Neural cell (in vitro differentiated cells): ENCODE results near the gene CENPQ. TPM values are rescaled to one million over a fixed set of nuclear protein-coding genes. Genes with fewer than 3 reads are reported as not detected.

ENCODE experiments used
- H2AFZ ChIP-seq: fragments of 200-600, 300-800 bp; sonication (generic), shearing (Covaris generic); 2 replicates; pipeline ENCODE4 v1.6.0; 2014; ENCODE audit warnings: low read depth, mild to moderate bottlenecking, antibody characterized with exemption, low read length, moderate library complexity
- H3F3A ChIP-seq: fragments of 200-600 bp; shearing (Covaris generic); 2 replicates; pipeline ENCODE4 v1.6.1; 2016; ENCODE audit warnings: mild to moderate bottlenecking, moderate library complexity, mixed read lengths, antibody characterized with exemption, low read length; ENCODE audit not compliant: insufficient read depth, poor library complexity, severe bottlenecking
- H3K27ac ChIP-seq: fragments of 200-600, 300-800 bp; sonication (generic), shearing (Covaris generic); 2 replicates; pipeline ENCODE4 v1.5.1; 2014; ENCODE audit warnings: mild to moderate bottlenecking, low read length, moderate library complexity
- H3K27me3 ChIP-seq: fragments of 300-800, 200-600 bp; sonication (generic), shearing (Covaris generic); 2 replicates; pipeline ENCODE4 v1.6.0; 2014; ENCODE audit warnings: mild to moderate bottlenecking, low read depth, low read length, moderate library complexity; ENCODE audit not compliant: insufficient read depth
- H3K36me3 ChIP-seq: fragments of 300-800, 200-600 bp; sonication (generic), shearing (Covaris generic); 2 replicates; pipeline ENCODE4 v1.5.1; 2014; ENCODE audit warnings: mild to moderate bottlenecking, antibody characterized with exemption, low read length, moderate library complexity; ENCODE audit not compliant: insufficient read depth
- H3K4me2 ChIP-seq: fragments of 300-800, 200-600 bp; sonication (generic), shearing (Covaris generic); 2 replicates; pipeline ENCODE4 v1.6.0; 2014; ENCODE audit warnings: mild to moderate bottlenecking, low read length
- H3K4me3 ChIP-seq: fragments of 300-800, 200-600 bp; sonication (generic), shearing (Covaris generic); 2 replicates; pipeline ENCODE4 v1.5.1; 2014; ENCODE audit warnings: mild to moderate bottlenecking, low read length, moderate library complexity
- H3K79me2 ChIP-seq: fragments of 200-600 bp; shearing (Covaris generic); replicated peaks from 2 replicates; pipeline ENCODE4 v1.6.0; 2014; ENCODE audit warnings: mild to moderate bottlenecking, low read length, moderate library complexity; ENCODE audit not compliant: insufficient read depth
- H3K9ac ChIP-seq: fragments of 300-800, 200-600 bp; sonication (generic), shearing (Covaris generic); 2 replicates; pipeline ENCODE4 v1.6.1; 2016; ENCODE audit warnings: mild to moderate bottlenecking, low read length, mixed read lengths
- H3K9me2 ChIP-seq: fragments of 200-600 bp; shearing (Covaris generic); 2 replicates; pipeline ENCODE4 v1.6.1; 2016; ENCODE audit warnings: mild to moderate bottlenecking, low read length, mixed read lengths; ENCODE audit not compliant: insufficient read depth
- H3K9me3 ChIP-seq: fragments of 200-600, 300-800 bp; sonication (generic), shearing (Covaris generic); 2 replicates; pipeline ENCODE4 v1.6.1; 2016; ENCODE audit warnings: mild to moderate bottlenecking, mixed run types, low read length, moderate library complexity, mixed read lengths
- H4K20me1 ChIP-seq: fragments of 200-600 bp; shearing (Covaris generic); 2 replicates; pipeline ENCODE4 v1.6.1; 2016; ENCODE audit warnings: mild to moderate bottlenecking, mixed run types; ENCODE audit not compliant: insufficient read depth
- EP300 ChIP-seq: fragments of 450-650 bp; conservative IDR thresholded peaks from 2 replicates; pipeline ENCODE4 v1.6.1; 2014; ENCODE audit warnings: antibody characterized with exemption, mild to moderate bottlenecking, moderate library complexity; ENCODE audit not compliant: poor library complexity, severe bottlenecking
- EZH2 ChIP-seq: fragments of 200-600, 300-800 bp; shearing (Covaris generic), sonication (generic); IDR thresholded peaks from 2 replicates; pipeline ENCODE4 v1.6.1; 2014; ENCODE audit warnings: antibody characterized with exemption, low read length, borderline replicate concordance, mild to moderate bottlenecking; ENCODE audit not compliant: insufficient read depth, poor library complexity, severe bottlenecking
- MXI1 ChIP-seq: fragments of 450-650 bp; conservative IDR thresholded peaks from 2 replicates; pipeline ENCODE4 v1.6.1; 2014; ENCODE audit warnings: antibody characterized with exemption, mild to moderate bottlenecking; ENCODE audit not compliant: poor library complexity, severe bottlenecking
- POLR2AphosphoS5 ChIP-seq: IDR thresholded peaks from 2 replicates; pipeline ENCODE4 v1.6.1; 2012
- RAD21 ChIP-seq: fragments of 450-650 bp; conservative IDR thresholded peaks from 2 replicates; pipeline ENCODE4 v1.6.1; 2014; ENCODE audit warnings: antibody characterized with exemption, mild to moderate bottlenecking, moderate library complexity
- SMC3 ChIP-seq: fragments of 450-650 bp; conservative IDR thresholded peaks from 2 replicates; pipeline ENCODE4 v1.6.1; 2014; ENCODE audit warnings: antibody characterized with exemption, mild to moderate bottlenecking, moderate library complexity; ENCODE audit not compliant: poor library complexity
- TAF1 ChIP-seq: IDR thresholded peaks from 2 replicates; pipeline ENCODE4 v1.6.1; 2012; ENCODE audit warnings: low read depth
- polyA plus RNA-seq: library from polyadenylated mRNA; depleted of rRNA; stranded (reverse); fragments of >200 nt; gene quantifications from 2 replicates; pipeline ENCODE4 v1.2.3, GENCODE V29; 2014
- TF ChIP-seq, protein P1 (sequence below): IDR thresholded peaks from 2 replicates; pipeline ENCODE4 v1.6.1; 2012; ENCODE audit warnings: borderline replicate concordance
- TF ChIP-seq, protein P2 (sequence below): fragments of 450-650 bp; IDR thresholded peaks from 2 replicates; pipeline ENCODE4 v1.5.1; 2014; ENCODE audit warnings: antibody characterized with exemption, mild to moderate bottlenecking, moderate library complexity; ENCODE audit not compliant: poor library complexity, severe bottlenecking

CENPQ gene
- polyA plus RNA-seq, 1 donor from 2014 or later, result 8.8 TPM

DNA sequence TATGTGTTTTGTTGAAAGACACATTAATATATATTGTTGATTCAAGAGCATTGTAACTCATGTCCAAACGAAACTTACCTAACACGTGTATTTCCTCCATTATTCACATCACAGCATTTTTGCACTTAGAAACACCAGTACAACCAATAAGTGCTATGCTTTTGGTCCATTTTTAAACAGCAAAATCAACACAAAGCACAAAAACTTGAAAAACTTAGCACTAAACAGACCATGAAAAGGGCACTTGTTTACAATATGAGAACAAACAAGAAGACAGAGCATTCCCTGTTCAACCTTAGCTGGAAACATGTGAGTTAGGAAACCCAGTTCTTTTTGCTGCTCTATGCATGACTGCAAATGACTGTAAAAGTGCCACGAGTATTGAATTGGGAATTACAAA, 46.2 kb downstream of the CENPQ start:
- H3K9me2 ChIP-seq, result no peaks in the 10 kb centered on the region
- H3K9me3 ChIP-seq, result no peaks in the 10 kb centered on the region
- H3K27ac ChIP-seq, result no peak overlapping the region
- H3K4me2 ChIP-seq, result no peak overlapping the region
- no peak overlapping the region for H3K4me3 ChIP-seq
- no peaks in the 10 kb centered on the region for H4K20me1 ChIP-seq
- no peak overlapping the region for H2AFZ ChIP-seq
- H3K79me2 ChIP-seq, result no peaks in the 10 kb centered on the region
- no peaks in the 10 kb centered on the region for H3K27me3 ChIP-seq
- H3K9ac ChIP-seq, result no peak overlapping the region
- H3F3A ChIP-seq, result no peaks in the 10 kb centered on the region
- H3K36me3 ChIP-seq, result no peaks in the 10 kb centered on the region
- TF ChIP-seq POLR2AphosphoS5, result no peak
- no peak for TF ChIP-seq MXI1
- no peak for TF ChIP-seq SMC3
- no peak for TF ChIP-seq TAF1
- TF ChIP-seq EP300, result no peak

DNA sequence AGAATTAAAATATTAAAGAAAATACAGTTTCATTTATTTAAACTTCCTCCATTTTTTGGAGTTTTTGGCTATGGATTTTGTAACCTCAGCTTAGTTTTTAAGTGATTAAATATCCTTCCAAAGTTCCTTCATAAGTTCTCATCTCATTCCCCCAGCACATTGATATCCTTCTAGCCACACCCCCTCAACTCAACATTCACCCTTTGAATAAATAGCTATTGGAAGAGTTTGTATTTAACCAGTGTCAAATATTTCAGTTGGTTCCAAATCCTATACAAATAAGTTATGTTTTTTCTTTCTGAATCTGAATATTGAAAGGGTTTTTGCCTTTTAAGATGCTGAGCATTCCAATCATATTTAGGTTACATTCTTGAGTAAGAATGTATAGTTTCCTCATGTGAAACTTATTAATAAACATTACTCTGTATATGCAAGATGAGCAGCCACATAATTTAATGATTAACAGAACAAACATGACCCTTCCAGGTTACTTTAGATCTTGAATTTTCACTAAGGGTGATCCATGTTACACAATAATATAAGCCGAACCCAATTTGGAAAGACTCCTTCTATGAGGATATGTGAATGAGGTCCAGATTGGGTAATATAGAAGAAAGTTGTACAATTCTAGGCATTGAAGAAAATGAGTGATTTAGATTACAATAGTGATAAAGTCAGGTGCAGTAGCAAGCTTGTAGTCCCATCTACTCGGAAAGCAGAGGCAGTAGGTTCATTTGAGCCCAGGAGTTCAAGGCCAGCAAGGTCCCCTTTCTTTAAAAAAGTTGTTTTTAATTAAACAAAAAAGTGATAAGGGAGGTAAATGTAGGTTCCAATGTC, 50.2 kb downstream of the CENPQ start:
- no peak for TF ChIP-seq TAF1
- no peak for TF ChIP-seq POLR2AphosphoS5
- TF ChIP-seq, protein P1, sequence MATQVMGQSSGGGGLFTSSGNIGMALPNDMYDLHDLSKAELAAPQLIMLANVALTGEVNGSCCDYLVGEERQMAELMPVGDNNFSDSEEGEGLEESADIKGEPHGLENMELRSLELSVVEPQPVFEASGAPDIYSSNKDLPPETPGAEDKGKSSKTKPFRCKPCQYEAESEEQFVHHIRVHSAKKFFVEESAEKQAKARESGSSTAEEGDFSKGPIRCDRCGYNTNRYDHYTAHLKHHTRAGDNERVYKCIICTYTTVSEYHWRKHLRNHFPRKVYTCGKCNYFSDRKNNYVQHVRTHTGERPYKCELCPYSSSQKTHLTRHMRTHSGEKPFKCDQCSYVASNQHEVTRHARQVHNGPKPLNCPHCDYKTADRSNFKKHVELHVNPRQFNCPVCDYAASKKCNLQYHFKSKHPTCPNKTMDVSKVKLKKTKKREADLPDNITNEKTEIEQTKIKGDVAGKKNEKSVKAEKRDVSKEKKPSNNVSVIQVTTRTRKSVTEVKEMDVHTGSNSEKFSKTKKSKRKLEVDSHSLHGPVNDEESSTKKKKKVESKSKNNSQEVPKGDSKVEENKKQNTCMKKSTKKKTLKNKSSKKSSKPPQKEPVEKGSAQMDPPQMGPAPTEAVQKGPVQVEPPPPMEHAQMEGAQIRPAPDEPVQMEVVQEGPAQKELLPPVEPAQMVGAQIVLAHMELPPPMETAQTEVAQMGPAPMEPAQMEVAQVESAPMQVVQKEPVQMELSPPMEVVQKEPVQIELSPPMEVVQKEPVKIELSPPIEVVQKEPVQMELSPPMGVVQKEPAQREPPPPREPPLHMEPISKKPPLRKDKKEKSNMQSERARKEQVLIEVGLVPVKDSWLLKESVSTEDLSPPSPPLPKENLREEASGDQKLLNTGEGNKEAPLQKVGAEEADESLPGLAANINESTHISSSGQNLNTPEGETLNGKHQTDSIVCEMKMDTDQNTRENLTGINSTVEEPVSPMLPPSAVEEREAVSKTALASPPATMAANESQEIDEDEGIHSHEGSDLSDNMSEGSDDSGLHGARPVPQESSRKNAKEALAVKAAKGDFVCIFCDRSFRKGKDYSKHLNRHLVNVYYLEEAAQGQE, result no peak
- TF ChIP-seq EP300, result no peak
- no peak for TF ChIP-seq MXI1
- no peak for TF ChIP-seq RAD21
- no peak for TF ChIP-seq EZH2
- TF ChIP-seq, protein P2, sequence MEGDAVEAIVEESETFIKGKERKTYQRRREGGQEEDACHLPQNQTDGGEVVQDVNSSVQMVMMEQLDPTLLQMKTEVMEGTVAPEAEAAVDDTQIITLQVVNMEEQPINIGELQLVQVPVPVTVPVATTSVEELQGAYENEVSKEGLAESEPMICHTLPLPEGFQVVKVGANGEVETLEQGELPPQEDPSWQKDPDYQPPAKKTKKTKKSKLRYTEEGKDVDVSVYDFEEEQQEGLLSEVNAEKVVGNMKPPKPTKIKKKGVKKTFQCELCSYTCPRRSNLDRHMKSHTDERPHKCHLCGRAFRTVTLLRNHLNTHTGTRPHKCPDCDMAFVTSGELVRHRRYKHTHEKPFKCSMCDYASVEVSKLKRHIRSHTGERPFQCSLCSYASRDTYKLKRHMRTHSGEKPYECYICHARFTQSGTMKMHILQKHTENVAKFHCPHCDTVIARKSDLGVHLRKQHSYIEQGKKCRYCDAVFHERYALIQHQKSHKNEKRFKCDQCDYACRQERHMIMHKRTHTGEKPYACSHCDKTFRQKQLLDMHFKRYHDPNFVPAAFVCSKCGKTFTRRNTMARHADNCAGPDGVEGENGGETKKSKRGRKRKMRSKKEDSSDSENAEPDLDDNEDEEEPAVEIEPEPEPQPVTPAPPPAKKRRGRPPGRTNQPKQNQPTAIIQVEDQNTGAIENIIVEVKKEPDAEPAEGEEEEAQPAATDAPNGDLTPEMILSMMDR, result no peak
- TF ChIP-seq SMC3, result no peak
- Histone ChIP-seq H3K4me2 (no peak overlapping the region), H3K79me2 (no peaks in the 10 kb centered on the region), H3K4me3 (no peak overlapping the region), H3K9me3 (no peaks in the 10 kb centered on the region), H3K27me3 (no peaks in the 10 kb centered on the region), H2AFZ (no peak overlapping the region), H3K9ac (no peak overlapping the region), H3F3A (no peaks in the 10 kb centered on the region), H3K27ac (no peak overlapping the region), H4K20me1 (no peaks in the 10 kb centered on the region), H3K36me3 (no peaks in the 10 kb centered on the region), H3K9me2 (no peaks in the 10 kb centered on the region)
